ENCODE results near the gene NCOR2.

NCOR2 gene

DNA sequence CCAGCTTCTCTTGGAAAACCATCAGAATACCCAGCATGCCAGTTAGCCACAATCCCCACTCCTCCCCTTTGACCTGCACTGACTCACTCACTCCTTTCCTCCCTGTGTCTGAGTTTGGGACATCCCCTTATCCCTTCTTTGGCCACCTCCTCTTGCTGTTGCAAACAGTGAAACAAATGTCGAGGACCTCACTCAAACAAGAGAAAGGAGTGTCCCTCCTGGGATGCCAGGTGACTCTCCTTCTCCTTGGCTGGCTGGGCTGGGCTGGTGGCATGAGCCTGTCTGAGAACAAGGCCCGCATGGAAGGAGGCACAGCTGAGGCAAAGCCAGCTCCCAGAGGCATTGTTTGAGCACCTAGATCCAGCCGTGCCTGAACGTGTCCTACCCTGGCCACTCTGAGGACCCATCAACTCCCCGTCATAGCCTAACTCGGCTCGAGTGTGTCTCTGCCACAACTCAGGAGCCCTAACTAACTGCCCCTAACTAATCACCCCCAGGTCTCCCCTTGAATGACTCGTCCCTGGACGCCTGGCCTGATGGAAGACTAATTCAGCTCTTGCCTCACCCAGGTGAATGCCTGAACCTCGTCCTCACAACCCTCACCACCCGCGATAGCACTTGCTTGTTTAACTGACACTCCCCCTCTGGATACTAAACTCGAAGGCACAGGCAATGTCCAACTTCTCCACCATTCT lies 43.0 kb downstream of the NCOR2 start:
- no peaks in the 10 kb centered on the region for H3K9me3 ChIP-seq (ENCODE audit: low read length)
- no peaks in the 10 kb centered on the region for H3K36me3 ChIP-seq (ENCODE audit: insufficient read depth, low read length)
- no peak overlapping the region for H3K9ac ChIP-seq (ENCODE audit: low read length)
- H3K27me3 ChIP-seq (ENCODE audit: control insufficient read depth in 1 of 2, insufficient read depth in 2 of 2, low read length in 2 of 2), result no peaks in the 10 kb centered on the region
- peaks cover 53% of the 10 kb centered on the region for H3K4me1 ChIP-seq (ENCODE audit: insufficient read depth, low read length)
- H3K4me3 ChIP-seq (ENCODE audit: low read depth in 1 of 2, low read length in 2 of 2), result no peak overlapping the region
- no peak overlapping the region for H3K27ac ChIP-seq (ENCODE audit: low read depth, low read length)

GRCh38 chr12:124523071-124523470 lies 44.3 kb downstream of the NCOR2 start:
- Histone ChIP-seq H3K4me3 (ENCODE audit: low read depth in 1 of 2, low read length in 2 of 2) (no peak overlapping the region), H3K9ac (ENCODE audit: low read length) (no peak overlapping the region), H3K27me3 (ENCODE audit: control insufficient read depth in 1 of 2, insufficient read depth in 2 of 2, low read length in 2 of 2) (no peaks in the 10 kb centered on the region), H3K4me1 (ENCODE audit: insufficient read depth, low read length) (peaks cover 58% of the 10 kb centered on the region), H3K9me3 (ENCODE audit: low read length) (no peaks in the 10 kb centered on the region), H3K27ac (ENCODE audit: low read depth, low read length) (peak overlapping the region; percentile 50), H3K36me3 (ENCODE audit: insufficient read depth, low read length) (no peaks in the 10 kb centered on the region)

- H3K4me1 ChIP-seq (ENCODE audit: insufficient read depth, low read length), result peaks cover 67% of the 10 kb centered on the region
- H3K27me3 ChIP-seq (ENCODE audit: control insufficient read depth in 1 of 2, insufficient read depth in 2 of 2, low read length in 2 of 2), result no peaks in the 10 kb centered on the region
- no peak overlapping the region for H3K4me3 ChIP-seq (ENCODE audit: low read depth in 1 of 2, low read length in 2 of 2)
- no peaks in the 10 kb centered on the region for H3K9me3 ChIP-seq (ENCODE audit: low read length)
- H3K9ac ChIP-seq (ENCODE audit: low read length), result peak overlapping the region; percentile 31
- H3K27ac ChIP-seq (ENCODE audit: low read depth, low read length), result peak overlapping the region; percentile 30
- no peaks in the 10 kb centered on the region for H3K36me3 ChIP-seq (ENCODE audit: insufficient read depth, low read length)
These were observed 46.5 kb downstream of the NCOR2 start for GRCh38 chr12:124520907-124521306.

DNA sequence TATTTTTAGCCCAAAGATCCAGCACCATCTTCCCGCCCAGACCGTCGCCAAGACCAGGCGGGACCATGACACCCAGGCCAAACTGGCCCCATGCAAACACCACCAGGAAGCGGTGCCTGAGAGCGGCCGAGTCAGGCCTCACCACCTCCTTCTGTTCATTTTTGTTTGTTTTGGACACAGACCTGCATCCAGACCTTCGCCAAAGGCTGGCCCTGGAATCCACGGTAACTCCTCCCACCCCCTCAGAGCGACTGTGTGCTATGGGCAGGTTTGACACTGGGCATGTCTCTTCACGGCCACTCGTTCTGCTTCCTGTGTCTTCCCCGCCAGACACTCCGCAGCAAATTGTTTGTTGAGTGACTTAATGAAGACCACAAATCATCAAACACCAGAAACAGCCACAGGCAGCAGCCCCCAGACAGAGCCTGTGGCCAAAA lies 47.1 kb downstream of the NCOR2 start:
- no peaks in the 10 kb centered on the region for H3K27me3 ChIP-seq (ENCODE audit: control insufficient read depth in 1 of 2, insufficient read depth in 2 of 2, low read length in 2 of 2)

DNA sequence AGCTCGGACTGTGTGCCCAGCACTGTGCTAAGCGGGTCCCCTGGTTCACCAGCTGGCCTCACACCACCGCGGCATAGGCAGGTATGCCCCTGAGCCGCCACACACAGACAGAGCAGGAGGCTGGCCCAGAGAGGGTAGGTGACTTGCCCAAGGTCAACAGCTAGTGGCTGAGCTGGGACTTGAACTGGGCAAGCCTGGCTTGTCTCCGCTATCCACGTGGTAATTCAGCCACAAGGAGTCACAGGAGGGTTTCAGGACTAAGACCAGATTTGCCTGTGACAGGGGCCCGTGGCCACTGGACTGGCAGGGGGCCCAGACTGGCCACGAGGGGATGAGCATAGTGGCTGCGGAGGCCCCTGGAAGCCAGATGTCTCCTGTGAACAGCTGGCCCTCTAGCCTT lies 47.7 kb downstream of the NCOR2 start:
- H3K4me1 ChIP-seq (ENCODE audit: insufficient read depth, low read length), result peaks cover 68% of the 10 kb centered on the region
- H3K36me3 ChIP-seq (ENCODE audit: insufficient read depth, low read length), result no peaks in the 10 kb centered on the region
- no peaks in the 10 kb centered on the region for H3K27me3 ChIP-seq (ENCODE audit: control insufficient read depth in 1 of 2, insufficient read depth in 2 of 2, low read length in 2 of 2)
- peak overlapping the region; percentile 92 for H3K27ac ChIP-seq (ENCODE audit: low read depth, low read length)
- H3K4me3 ChIP-seq (ENCODE audit: low read depth in 1 of 2, low read length in 2 of 2), result no peak overlapping the region
- H3K9me3 ChIP-seq (ENCODE audit: low read length), result no peaks in the 10 kb centered on the region
- peak overlapping the region; percentile 34 for H3K9ac ChIP-seq (ENCODE audit: low read length)

More for the DNA sequence above, 47.1 kb downstream of the NCOR2 start:
- Histone ChIP-seq H3K27ac (ENCODE audit: low read depth, low read length) (peak overlapping the region; percentile 92), H3K4me1 (ENCODE audit: insufficient read depth, low read length) (peaks cover 67% of the 10 kb centered on the region), H3K9ac (ENCODE audit: low read length) (no peak overlapping the region), H3K9me3 (ENCODE audit: low read length) (no peaks in the 10 kb centered on the region), H3K4me3 (ENCODE audit: low read depth in 1 of 2, low read length in 2 of 2) (no peak overlapping the region), H3K36me3 (ENCODE audit: insufficient read depth, low read length) (no peaks in the 10 kb centered on the region)

DNA sequence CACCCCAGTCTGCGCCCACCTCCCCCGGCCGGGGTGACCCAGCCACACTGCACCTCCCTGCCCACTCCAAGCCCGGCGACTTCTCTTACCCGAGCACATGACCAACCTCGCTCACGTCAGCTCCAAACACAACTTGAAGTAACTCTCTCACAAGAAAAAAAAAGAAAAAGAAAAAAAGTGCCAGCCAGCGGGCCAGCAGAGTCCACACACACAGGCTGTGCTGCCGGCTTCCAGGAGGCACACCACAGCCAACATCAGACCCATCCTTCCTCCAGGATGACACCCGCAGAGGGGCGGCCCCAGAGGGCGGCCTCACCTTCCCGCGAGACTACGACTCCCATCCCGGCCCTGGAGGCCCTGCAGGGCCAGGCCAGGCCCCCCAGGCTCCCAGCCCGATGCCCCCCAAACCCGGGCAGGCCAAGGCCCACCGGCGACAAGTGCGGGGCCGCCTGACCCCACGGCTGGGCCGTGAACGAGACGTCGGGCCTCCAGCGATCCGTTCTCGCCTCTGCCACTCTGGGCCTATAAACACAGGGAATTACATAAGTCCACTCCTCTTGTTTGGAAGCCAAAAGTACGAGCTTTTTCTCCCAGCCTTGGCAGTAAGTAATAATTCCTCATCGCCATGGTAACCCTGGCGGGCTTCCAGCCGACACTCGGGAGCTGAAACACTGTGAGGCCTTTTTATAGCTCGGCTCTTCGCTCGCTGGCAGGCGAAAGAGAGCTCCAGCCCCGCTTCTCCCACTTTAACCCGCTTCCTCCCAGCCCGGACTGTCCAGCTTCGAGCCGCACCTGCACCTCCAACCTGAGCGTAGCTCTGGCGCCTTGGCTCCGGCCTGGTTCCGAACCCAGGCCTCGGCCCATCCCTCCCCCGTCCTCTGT lies 49.1 kb downstream of the NCOR2 start:
- no peaks in the 10 kb centered on the region for H3K27me3 ChIP-seq (ENCODE audit: control insufficient read depth in 1 of 2, insufficient read depth in 2 of 2, low read length in 2 of 2)
- H3K4me3 ChIP-seq (ENCODE audit: low read depth in 1 of 2, low read length in 2 of 2), result peak overlapping the region; percentile 41 to 43
- peaks cover 78% of the 10 kb centered on the region for H3K4me1 ChIP-seq (ENCODE audit: insufficient read depth, low read length)
- H3K27ac ChIP-seq (ENCODE audit: low read depth, low read length), result peak overlapping the region; percentile 99
- H3K9ac ChIP-seq (ENCODE audit: low read length), result peak overlapping the region; percentile 26
- H3K9me3 ChIP-seq (ENCODE audit: low read length), result no peaks in the 10 kb centered on the region
- peaks cover 4% of the 10 kb centered on the region for H3K36me3 ChIP-seq (ENCODE audit: insufficient read depth, low read length)

All from muscle layer of colon (tissue), 2 donors.